K562 (cell line): Measurements from ENCODE around the gene HMCN1. TPM values are rescaled to one million over a fixed set of nuclear protein-coding genes. Genes with fewer than 3 reads are reported as not detected.

ENCODE experiments used
- ATAC-seq: fragments of 200-7000 bp; cut with Tn5 transposase; 3 replicates; pipeline ENCODE4 v1.9.1; 2020; ENCODE audit warnings: moderate library complexity
- BruUV-seq: library from RNA; stranded (reverse); fragments of 400-500 nt; replicated peaks from 2 replicates; lab custom pipeline; 2021; lab: Mats Ljungman, UMichigan
- CTCF ChIA-PET: fragments of 300-600 bp; formaldehyde crosslinking; extraction: SDS; loops from one replicate; lab custom pipeline; 2021; ENCODE audit warnings: low intra/inter-chr PET ratio; lab: Yijun Ruan, JAX
- POLR2A ChIA-PET: fragments of 300-600, 350-650 bp; sonication (Branson Sonifier 250); formaldehyde crosslinking; extraction: SDS; loops from one replicate; lab custom pipeline; 2021; ENCODE audit warnings: antibody characterized with exemption, inconsistent platforms; lab: Yijun Ruan, JAX
- DNase-seq, 4 experiments: peaks; one replicate each; pipeline versions ENCODE4 v3.0.0 to v3.0.0-alpha.2; 2011 to 2018; ENCODE audit warnings: low spot score in 3 of 4, mixed read lengths in 3 of 4; ENCODE audit errors: extremely low read depth in 1 of 4
- FAIRE-seq: peaks from 2 replicates; lab custom pipeline; 2011; peaks lifted over from hg19 to GRCh38; lab: Jason Lieb, UNC
- H2AFZ ChIP-seq: 2 replicates; pipeline ENCODE4 v1.6.0; 2011; ENCODE audit warnings: low read depth, low read length, control low read depth, inconsistent platforms
- H3K27ac ChIP-seq: fragments of 200-600 bp; 3 replicates; pipeline ENCODE4 v1.8.0; 2011; ENCODE audit warnings: low read depth, mild to moderate bottlenecking, control low read depth, inconsistent platforms, low read length, moderate library complexity, mixed read lengths; ENCODE audit errors: extremely low read depth
- H3K27me3 ChIP-seq, 2 experiments: fragments of 300-600 bp in 1 of 2; 2 replicates in 1 of 2; 3 replicates in 1 of 2; pipeline versions ENCODE4 v1.6.0 to v1.8.0; 2011; ENCODE audit warnings: inconsistent platforms in 2 of 2, low read length in 2 of 2, mild to moderate bottlenecking in 1 of 2, mixed read lengths in 1 of 2, moderate library complexity in 1 of 2; ENCODE audit not compliant: control insufficient read depth in 2 of 2, insufficient read depth in 2 of 2
- H3K36me3 ChIP-seq: fragments of 300-600 bp; 3 replicates; pipeline ENCODE4 v1.8.0; 2011; ENCODE audit warnings: mild to moderate bottlenecking, low read length, inconsistent platforms; ENCODE audit not compliant: control insufficient read depth, insufficient read depth
- H3K4me1 ChIP-seq, 2 experiments: fragments of 200-600 bp in 1 of 2; replicated peaks in 1 of 2; 2 replicates in 1 of 2; 3 replicates in 1 of 2; pipeline versions ENCODE4 v1.5.1 to v1.8.0; 2011; ENCODE audit warnings: inconsistent platforms in 2 of 2, low read length in 2 of 2, mild to moderate bottlenecking in 1 of 2, mixed read lengths in 1 of 2, moderate library complexity in 1 of 2; ENCODE audit not compliant: control insufficient read depth in 2 of 2, insufficient read depth in 2 of 2
- H3K4me2 ChIP-seq: 2 replicates; pipeline ENCODE4 v1.6.1; 2011; ENCODE audit warnings: low read length, control low read depth, inconsistent platforms, mixed read lengths; ENCODE audit not compliant: insufficient read depth
- H3K4me3 ChIP-seq: fragments of 200-600 bp; sonication (generic), shearing (Covaris generic); 2 replicates; pipeline ENCODE4 v1.5.1; 2016; ENCODE audit warnings: control low read depth, inconsistent platforms
- H3K79me2 ChIP-seq: fragments of 200-600 bp; 3 replicates; pipeline ENCODE4 v1.8.0; 2011; ENCODE audit warnings: low read length, inconsistent platforms; ENCODE audit not compliant: control insufficient read depth, insufficient read depth
- H3K9ac ChIP-seq, 2 experiments: 2 replicates each; pipeline versions ENCODE4 v1.6.0 to v1.6.1; 2011; ENCODE audit warnings: low read depth in 2 of 2, low read length in 2 of 2, control low read depth in 1 of 2, inconsistent platforms in 1 of 2, mild to moderate bottlenecking in 1 of 2, mixed read lengths in 1 of 2; ENCODE audit not compliant: insufficient read depth in 1 of 2
- H3K9me1 ChIP-seq: one replicate; pipeline ENCODE4 v1.6.0; 2011; ENCODE audit warnings: inconsistent platforms, mild to moderate bottlenecking, low read length, moderate library complexity; ENCODE audit not compliant: control insufficient read depth, insufficient read depth
- H3K9me3 ChIP-seq: replicated peaks from 2 replicates; pipeline ENCODE4 v1.5.1; 2011; ENCODE audit warnings: low read depth, low read length, inconsistent platforms; ENCODE audit not compliant: control insufficient read depth, insufficient read depth
- H4K20me1 ChIP-seq: replicated peaks from 2 replicates; pipeline ENCODE4 v1.6.1; 2011; ENCODE audit warnings: low read length, inconsistent platforms, mixed read lengths; ENCODE audit not compliant: control insufficient read depth, insufficient read depth
- BCL6 ChIP-seq: fragments of 250-450 bp; sonication (Bioruptor Pico); IDR thresholded peaks from 2 replicates; pipeline ENCODE4 v1.4.0; 2020
- EWSR1 ChIP-seq: fragments of 450-650 bp; IDR thresholded peaks from 2 replicates; pipeline ENCODE4 v1.6.1; 2018; ENCODE audit warnings: borderline replicate concordance, mild to moderate bottlenecking, low read depth, moderate library complexity; ENCODE audit not compliant: partially characterized antibody
- KAT2B ChIP-seq: IDR thresholded peaks from one replicate; pipeline ENCODE4 v1.6.1; 2012; ENCODE audit warnings: low read depth, mild to moderate bottlenecking, control low read depth, inconsistent platforms, low read length, moderate library complexity
- NR2F6 ChIP-seq: fragments of 450-650 bp; formaldehyde crosslinking; IDR thresholded peaks from 2 replicates; pipeline ENCODE4 v1.4.0; 2020; ENCODE audit warnings: mild to moderate bottlenecking
- SIN3A ChIP-seq, 2 experiments: fragments of 150-350 bp in 1 of 2; IDR thresholded peaks; 2 replicates each; pipeline ENCODE4 v1.6.1; 2011 to 2016; ENCODE audit warnings: borderline replicate concordance in 2 of 2, low read depth in 2 of 2, low read length in 2 of 2, mild to moderate bottlenecking in 2 of 2, moderate library complexity in 2 of 2; ENCODE audit not compliant: control insufficient read depth in 1 of 2
- TBL1XR1 ChIP-seq, 2 experiments: IDR thresholded peaks; 2 replicates each; pipeline ENCODE4 v1.6.1; 2012; ENCODE audit warnings: improper control_type of control experiment in 2 of 2, low read length in 2 of 2, mild to moderate bottlenecking in 1 of 2
- ZBTB34 ChIP-seq: fragments of 250-450 bp; sonication (Bioruptor Pico); IDR thresholded peaks from 2 replicates; pipeline ENCODE4 v1.8.0; 2021; ENCODE audit warnings: mild to moderate bottlenecking, moderate library complexity
- ZBTB5 ChIP-seq: fragments of 450-650 bp; IDR thresholded peaks from 2 replicates; pipeline ENCODE4 v1.6.1; 2017; ENCODE audit warnings: antibody characterized with exemption
- ZNF3 ChIP-seq: fragments of 250-450 bp; sonication (Bioruptor Pico); IDR thresholded peaks from 2 replicates; pipeline ENCODE4 v1.5.0; 2021; ENCODE audit warnings: mild to moderate bottlenecking, moderate library complexity
- ZNF551 ChIP-seq: fragments of 250-450 bp; sonication (Bioruptor Pico); IDR thresholded peaks from 2 replicates; pipeline ENCODE4 v1.5.0; 2021; ENCODE audit warnings: mild to moderate bottlenecking, moderate library complexity
- in situ Hi-C: fragments of 300-500 bp; cut with MboI; formaldehyde crosslinking; loops from 4 replicates; pipeline ENCODE4 v1.15.0; 2018; ENCODE audit warnings: inconsistent platforms, mixed read lengths
- intact Hi-C: fragments of 100-400 bp; cut with micrococcal nuclease; formaldehyde crosslinking; loops from 2 replicates; pipeline ENCODE4 v1.14.2; 2022
- polyA plus RNA-seq, 8 experiments: library from polyadenylated mRNA; depleted of rRNA in 4 of 8; stranded (reverse) in 5 of 8; unstranded in 3 of 8; fragments of >200 nt; fragmentation: Nextera tagmentation in 2 of 8; fragmentation: Illumina TruSeq in 1 of 8; extraction: Ambion mirVana in 2 of 8; extraction: Trizol in 1 of 8; gene quantifications; 2 replicates each; pipeline versions ENCODE4 v1.2.1 to v1.2.3, GENCODE V29; 2011 to 2014; ENCODE audit warnings: inconsistent platforms in 1 of 8, missing spikeins in 1 of 8
- total RNA-seq, 7 experiments: library from RNA; depleted of rRNA in 6 of 7; stranded (reverse); fragments of >200 nt in 6 of 7; fragmentation: Illumina TruSeq in 2 of 7; extraction: Trizol in 2 of 7; gene quantifications; 2 replicates each; pipeline versions ENCODE4 v1.2.1 to v1.2.3, GENCODE V29; 2011 to 2021; ENCODE audit warnings: low replicate concordance in 1 of 7

Gene HMCN1
- total and polyA plus RNA-seq, 9 of the 15 experiments (the other 6 are each of a cell fraction or from before 2014, with no cell fraction given) = 0.07 to 0.36 (median 0.21) TPM

DNA sequence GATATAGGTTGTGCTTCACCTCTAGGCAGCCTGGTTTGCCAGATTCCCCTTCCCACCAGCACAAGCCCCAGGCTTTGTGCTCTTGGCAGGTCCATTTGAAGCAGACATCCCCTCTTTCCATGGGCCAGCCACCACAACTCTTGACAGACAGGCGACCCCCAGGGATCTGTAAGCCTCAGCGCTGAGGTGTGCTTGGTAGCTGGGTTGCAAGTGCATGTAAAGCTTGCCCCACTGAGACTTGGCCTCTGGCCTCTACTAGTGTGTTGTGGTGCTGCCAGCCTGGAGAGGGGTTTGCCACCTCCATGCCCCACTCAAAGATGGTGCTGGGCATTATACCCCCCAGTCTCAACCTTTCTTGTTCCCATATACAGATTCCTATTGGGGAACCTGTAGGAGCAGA lies 103.9 kb downstream of the HMCN1 start (continued):
- no peak for TF ChIP-seq SIN3A (IDR thresholded peaks at IDR 0.05; ENCODE audit: borderline replicate concordance in 2 of 2, control insufficient read depth in 1 of 2, low read depth in 2 of 2, low read length in 2 of 2)
- TF ChIP-seq ZBTB5 = no peak
- TF ChIP-seq, all 486 proteins: peak for 0

DNA sequence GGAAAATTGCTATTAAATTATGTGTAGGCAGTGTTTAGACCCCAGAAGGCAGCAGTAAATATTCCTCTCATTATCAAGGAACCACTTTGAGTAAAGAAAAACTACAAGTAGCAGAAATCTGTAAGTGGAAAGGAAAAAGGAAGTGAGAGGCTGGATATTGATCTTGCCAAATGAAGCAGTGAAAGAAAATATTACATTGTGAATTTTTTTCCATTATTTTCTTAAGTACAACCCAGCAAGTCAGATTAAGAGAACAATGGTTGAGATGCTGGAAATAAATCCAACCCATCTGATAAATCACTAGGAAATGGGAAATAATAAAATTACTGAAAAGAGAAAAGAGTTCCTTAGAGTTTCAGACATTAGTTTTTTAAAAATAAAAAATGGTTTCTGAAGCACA lies 106.7 kb downstream of the HMCN1 start:
- ChIA-PET POLR2A (no interaction called here), CTCF (no interaction called here)
- intact Hi-C loops = no loop called here
- H3K4me2 ChIP-seq = no peak overlapping the region
- no peaks in the 10 kb centered on the region for H3K27me3 ChIP-seq
- DNase-seq (no peak), FAIRE-seq (no peak), ATAC-seq (no peak)
- no TSS peak for BruUV-seq
- no peak overlapping the region for H3K27ac ChIP-seq
- no peaks in the 10 kb centered on the region for H3K4me1 ChIP-seq
- no peaks in the 10 kb centered on the region for H3K79me2 ChIP-seq
- TF ChIP-seq ZNF551 (CRISPR knock-in tag) (no peak), KAT2B (no peak), EWSR1 (no peak), ZNF3 (CRISPR knock-in tag) (no peak), NR2F6 (no peak), BCL6 (CRISPR knock-in tag) (no peak), TBL1XR1 (IDR thresholded peaks at IDR 0.05; ENCODE audit: low read length in 2 of 2) (no peak), ZBTB34 (CRISPR knock-in tag) (no peak)
- H3K9ac ChIP-seq = no peak overlapping the region
- no peak overlapping the region for H2AFZ ChIP-seq
- no peaks in the 10 kb centered on the region for H3K9me1 ChIP-seq
- H3K4me3 ChIP-seq = no peak overlapping the region
- in situ Hi-C loops = no loop called here
- no peaks in the 10 kb centered on the region for H4K20me1 ChIP-seq
- no peaks in the 10 kb centered on the region for H3K36me3 ChIP-seq
- H3K9me3 ChIP-seq = no peaks in the 10 kb centered on the region
